Measurements from ENCODE around the gene RTN4R.

The RTN4R gene

GRCh38 chr22:20238536-20238900 lies 29.6 kb downstream of the RTN4R start:
- Histone ChIP-seq H3K27ac (ENCODE audit: extremely low read depth, low read depth, low read length) (peak overlapping the region; percentile 65), H3K4me1 (ENCODE audit: control insufficient read depth, insufficient read depth, low read length) (peaks cover 14% of the 10 kb centered on the region), H3K4me3 (ENCODE audit: low read depth, low read length) (no peak overlapping the region; the same call in 1 of the 2 replicates), H3K9me3 (ENCODE audit: control insufficient read depth, insufficient read depth, low read depth, low read length) (no peaks in the 10 kb centered on the region), H3K36me3 (ENCODE audit: control insufficient read depth in 2 of 2, insufficient read depth in 1 of 2, low read length in 2 of 2) (peaks cover 0 to 17% of the 10 kb centered on the region in 2 experiments; a peak in 1 of 3 replicates)
- ChIA-PET POLR2A (interaction anchor here (0.6 to 1.3 kb wide), 6 partner anchors 11 to 85 kb away, joined by 3 to 10 read pairs (median 4); partner anchors contain the start of gene DGCR6L), CTCF (interaction anchor here (0.5 to 5.5 kb wide), 42 partner anchors 8 to 1271 kb away, joined by 3 to 57 read pairs (median 5); no protein-coding TSS in a partner anchor)
- TF ChIP-seq ZNF585B (tag by site-specific recombination; IDR thresholded peaks at IDR 0.05), result no peak
- TF ChIP-seq ZNF280C (tag by site-specific recombination; IDR thresholded peaks at IDR 0.05), result no peak
- TF ChIP-seq ZNF169 (tag by site-specific recombination; IDR thresholded peaks at IDR 0.05), result no peak
- no peak for TF ChIP-seq REPIN1 (tag by site-specific recombination; IDR thresholded peaks at IDR 0.05; ENCODE audit: low read depth)
- TF ChIP-seq ZNF416 (tag by site-specific recombination; IDR thresholded peaks at IDR 0.05), result no peak
- TF ChIP-seq ZNF530 (tag by site-specific recombination; IDR thresholded peaks at IDR 0.05; ENCODE audit: low read depth), result no peak
- TF ChIP-seq ZNF398 (tag by site-specific recombination; IDR thresholded peaks at IDR 0.05), result no peak
- TF ChIP-seq HIC1 (tag by site-specific recombination; IDR thresholded peaks at IDR 0.05), result peak; percentile 26; the same call in 1 of the 2 replicates
- no peak for TF ChIP-seq ZNF112 (tag by site-specific recombination; IDR thresholded peaks at IDR 0.05)
- TF ChIP-seq PRDM2 (tag by site-specific recombination; IDR thresholded peaks at IDR 0.05; ENCODE audit: borderline replicate concordance), result no peak
- TF ChIP-seq OVOL3 (tag by site-specific recombination; IDR thresholded peaks at IDR 0.05), result no peak
- TF ChIP-seq YY2 (tag by site-specific recombination; IDR thresholded peaks at IDR 0.05), result no peak
- no peak for TF ChIP-seq KLF9 (tag by site-specific recombination; IDR thresholded peaks at IDR 0.05; ENCODE audit: low read depth)
- TF ChIP-seq HOXD13 (CRISPR knock-in tag; IDR thresholded peaks at IDR 0.05; ENCODE audit: borderline replicate concordance), result no peak
- no peak for TF ChIP-seq ZSCAN5A (tag by site-specific recombination; IDR thresholded peaks at IDR 0.05)
- TF ChIP-seq ZFP69B (tag by site-specific recombination; IDR thresholded peaks at IDR 0.05), result peak; percentile 43; the same call in 1 of the 2 replicates
- TF ChIP-seq KLF1 (tag by site-specific recombination; IDR thresholded peaks at IDR 0.05), result peak; percentile 47
- no peak for TF ChIP-seq SCRT1 (tag by site-specific recombination; IDR thresholded peaks at IDR 0.05; ENCODE audit: borderline replicate concordance)
- TF ChIP-seq ZNF24 (tag by site-specific recombination; IDR thresholded peaks at IDR 0.05), result no peak
- TF ChIP-seq REST (tag by site-specific recombination; IDR thresholded peaks at IDR 0.05), result no peak
- no peak for TF ChIP-seq ZNF10 (tag by site-specific recombination; IDR thresholded peaks at IDR 0.05)

Data from HEK293 (cell line).